Activated CD4-positive, CD25-positive, alpha-beta regulatory T cell treated with anti-CD3 and anti-CD28 coated beads, Interleukin-2, amount 50 U/mL, for 16 hours (primary cell): ENCODE results near the gene CYB561.

Source experiments
- DNase-seq: peaks from one replicate; pipeline ENCODE4 v3.0.0-alpha.2; 2020; ENCODE audit warnings: low read depth, low spot score

CYB561 gene

DNA sequence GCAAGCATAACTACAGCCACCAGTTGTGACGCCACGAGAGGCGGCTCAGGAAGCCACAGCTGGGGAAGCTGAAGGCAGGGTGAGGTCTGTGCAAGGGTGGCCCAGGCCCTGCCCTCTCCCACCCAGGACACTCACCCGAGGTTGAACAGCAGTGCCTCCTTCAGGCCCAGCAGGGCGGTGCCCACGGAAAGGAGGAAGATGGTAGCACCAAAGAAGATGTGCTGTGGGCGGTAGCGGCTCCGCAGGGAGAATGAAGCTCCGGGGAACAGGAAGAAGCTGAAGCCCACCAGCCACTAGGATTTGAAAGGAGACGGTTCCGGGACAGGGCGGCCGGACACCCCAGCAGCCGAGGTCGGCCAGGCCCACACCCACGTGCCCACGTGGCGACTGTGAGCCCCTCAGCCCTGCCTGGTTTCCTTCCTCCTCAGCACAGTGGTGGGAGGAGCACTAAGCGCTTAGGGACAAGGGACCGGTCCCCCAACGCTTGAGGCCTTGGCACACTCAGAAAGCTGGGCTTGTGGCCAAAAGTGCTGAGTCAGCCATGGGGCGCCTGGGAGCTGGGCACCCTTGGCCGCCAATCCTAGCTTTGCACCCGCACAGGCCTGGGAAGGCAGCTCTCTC is 11.0 kb downstream of the CYB561 start:
- DNase-seq, result no peak

DNA sequence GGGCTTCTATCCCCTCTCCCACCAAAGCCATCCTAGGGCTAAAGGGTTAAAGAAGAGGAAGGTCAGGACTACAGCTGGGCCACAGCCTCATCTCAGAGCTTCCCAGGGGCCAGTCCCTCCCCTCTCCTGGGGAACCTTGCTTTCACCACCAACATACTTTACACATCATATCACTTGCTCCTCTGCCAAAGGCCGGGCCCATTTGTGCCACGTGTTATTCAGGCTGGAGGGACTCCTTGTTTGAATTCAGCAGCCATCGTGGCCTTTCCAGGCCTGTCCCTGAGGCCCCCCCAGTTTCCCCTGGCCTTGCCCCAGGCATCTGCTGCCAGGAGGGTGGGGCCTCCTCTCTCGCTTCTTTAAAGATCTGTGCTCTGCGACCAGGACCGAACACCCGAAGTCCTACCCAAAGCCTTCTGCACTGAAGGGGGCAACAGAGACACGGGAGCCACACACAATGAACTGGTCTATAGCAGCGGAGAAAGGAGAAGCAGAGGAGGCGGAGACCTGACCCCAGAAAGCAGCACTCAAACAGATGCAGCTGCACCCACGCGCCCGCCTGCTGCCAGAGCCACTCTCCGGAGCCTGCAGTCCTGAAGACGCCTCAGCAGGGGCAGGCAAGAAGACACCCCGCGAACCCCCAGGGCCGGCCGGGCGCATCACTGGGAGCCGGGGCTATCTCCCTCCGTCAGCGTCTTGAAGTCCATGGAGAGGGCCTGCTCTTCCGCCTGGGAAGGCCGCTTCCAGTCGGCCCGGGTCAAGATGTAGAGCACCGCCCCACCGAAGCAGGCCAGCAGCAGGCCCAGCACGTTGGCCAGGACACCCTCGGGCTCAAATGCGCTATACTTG is 12.1 kb downstream of the CYB561 start:
- no peak for DNase-seq

DNA sequence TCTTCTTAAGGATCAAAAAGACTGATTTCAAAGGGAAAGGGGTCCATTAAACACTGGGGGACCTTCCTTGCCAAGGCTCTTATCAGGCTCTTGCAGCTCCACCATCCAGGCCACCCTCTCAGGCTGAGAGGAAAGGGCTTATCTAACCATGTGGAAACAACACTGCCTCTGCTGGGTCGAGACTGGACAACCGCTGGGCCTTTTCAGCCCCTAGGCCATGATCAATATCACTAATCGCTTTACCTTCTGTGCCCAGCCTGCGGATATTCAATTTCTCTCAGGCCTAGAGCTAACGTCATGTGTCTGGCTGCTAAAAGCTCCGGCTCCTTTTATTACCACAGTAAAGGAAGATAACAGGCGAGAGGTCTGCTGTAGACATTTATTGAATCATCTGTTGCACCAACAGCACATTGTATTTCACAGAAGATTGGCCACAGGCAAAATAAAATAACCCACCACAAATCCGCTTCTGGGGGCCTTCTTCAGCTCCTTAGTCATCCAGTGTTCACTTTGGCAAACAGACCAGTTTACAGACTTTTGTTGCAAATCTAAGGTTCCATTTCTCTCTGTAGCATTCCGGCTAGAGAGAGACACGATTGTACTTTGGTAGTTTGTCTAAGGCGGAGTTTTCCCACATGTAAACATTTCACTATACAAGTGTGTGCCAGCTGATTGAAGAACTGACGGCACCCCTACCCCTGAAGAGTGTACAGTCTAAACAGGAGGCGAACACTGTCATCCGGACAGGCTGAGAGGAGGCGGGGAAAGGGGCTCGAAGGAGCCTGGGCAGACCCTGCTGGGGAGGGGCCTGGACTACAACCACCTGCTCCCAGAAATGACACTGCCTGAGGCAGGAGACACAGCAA is 13.9 kb downstream of the CYB561 start:
- no peak for DNase-seq

- no peak for DNase-seq
Observed at GRCh38 chr17:63431618-63431938, 14.5 kb downstream of the CYB561 start.

- no peak for DNase-seq
Observed at GRCh38 chr17:63430223-63430622, 15.9 kb downstream of the CYB561 start.

DNA sequence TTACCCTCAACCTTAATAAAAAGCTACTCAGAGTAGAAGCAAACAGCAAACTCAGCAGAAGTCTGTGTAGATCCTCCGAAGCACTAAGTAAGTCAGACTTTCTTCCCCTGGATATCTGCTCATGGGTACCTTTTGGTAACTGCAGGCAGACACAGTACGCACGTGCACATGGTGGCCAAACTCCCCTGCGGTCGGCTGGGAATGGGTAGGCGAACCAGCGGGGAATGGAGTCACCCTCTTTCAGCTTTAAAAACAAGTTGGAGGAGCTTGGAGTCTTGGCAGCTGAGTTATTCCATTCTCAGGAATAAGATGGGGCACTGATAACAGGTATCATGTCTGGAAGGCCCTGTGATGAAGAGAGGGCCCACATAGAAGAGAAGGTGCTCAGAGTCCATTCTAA is 16.3 kb downstream of the CYB561 start:
- no peak for DNase-seq

- DNase-seq, result no peak
Observed at GRCh38 chr17:63426917-63427308, 19.2 kb downstream of the CYB561 start.

DNA sequence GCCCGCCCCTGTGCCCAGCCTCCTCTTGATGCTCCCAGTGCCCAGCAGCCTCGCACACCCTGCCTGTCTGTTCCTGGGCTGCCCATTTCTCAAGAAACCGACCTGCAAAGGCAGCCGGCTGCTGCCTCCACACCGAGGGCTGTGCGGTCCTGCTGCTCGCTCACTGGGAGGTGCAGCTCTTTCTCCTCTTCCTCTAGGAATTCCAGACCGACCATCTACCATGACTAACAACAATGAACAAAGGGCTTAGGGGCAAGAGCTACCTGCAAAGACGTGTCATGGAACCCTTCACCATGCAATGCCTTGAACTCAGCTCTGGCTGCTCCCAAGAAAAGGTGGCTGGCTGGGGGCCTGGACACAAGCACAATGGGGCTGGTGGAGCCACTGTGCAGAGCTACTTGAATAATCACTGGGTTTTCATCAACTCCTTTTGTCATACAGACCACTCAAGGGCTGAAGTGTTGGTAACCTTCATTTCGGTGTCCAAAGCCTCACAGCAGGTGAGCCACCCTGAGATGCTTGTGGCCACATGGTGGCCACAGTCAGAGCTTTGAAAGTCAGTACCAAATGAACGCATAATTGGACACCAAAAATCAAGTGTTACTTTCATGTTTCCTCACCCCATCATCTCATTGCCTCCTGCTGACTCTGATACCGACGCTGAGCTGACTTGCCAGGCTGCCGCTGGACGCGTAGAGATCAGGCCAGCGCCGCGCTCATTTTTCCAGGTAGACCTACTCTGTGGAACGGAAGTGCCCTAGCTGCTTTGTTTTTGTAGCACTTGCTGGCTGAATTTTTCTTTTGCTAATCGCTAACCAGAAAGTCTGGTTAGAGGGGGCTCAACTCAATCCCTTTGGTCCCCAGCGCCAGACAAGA is 19.8 kb downstream of the CYB561 start:
- DNase-seq, result no peak

DNA sequence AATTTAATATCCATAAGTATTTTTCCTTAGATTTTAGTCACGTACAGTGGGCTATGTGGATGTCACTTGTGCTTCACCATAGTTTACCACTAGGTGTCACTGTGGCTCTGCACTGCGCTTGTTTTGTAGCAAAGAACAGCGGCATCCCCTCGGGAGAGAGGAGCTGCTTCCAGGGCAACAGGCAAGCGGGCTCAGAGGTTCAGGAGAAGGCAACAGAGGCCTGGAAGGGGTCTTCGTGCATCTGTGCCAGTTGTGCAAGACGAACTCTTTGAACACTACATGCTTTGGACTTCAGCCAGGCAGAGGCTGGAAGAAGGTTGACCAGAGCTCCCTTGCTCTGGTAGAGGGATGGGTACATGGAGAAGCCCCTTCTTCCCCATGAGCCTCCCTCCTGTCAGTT is 20.6 kb downstream of the CYB561 start:
- peak; percentile 54 for DNase-seq

DNA sequence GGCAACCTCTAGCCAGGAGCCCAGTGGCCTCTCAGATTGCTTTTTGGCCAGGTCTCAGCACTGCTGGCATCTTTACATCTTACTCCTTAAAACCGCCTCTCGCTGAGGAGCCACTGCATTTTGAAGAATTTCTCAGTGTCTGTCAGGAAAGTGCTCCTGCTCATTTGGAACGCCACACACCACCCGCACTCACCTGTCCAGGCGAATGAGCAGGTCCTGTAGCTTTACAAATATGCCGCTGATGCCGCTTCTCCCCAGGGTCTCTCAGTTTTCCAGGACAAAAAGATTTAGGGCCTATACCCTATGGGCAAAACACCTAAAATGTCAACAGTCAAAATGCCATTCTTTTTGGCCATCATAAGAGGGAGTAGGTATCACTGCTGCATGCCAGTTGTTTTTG is 22.1 kb downstream of the CYB561 start:
- DNase-seq, result no peak

DNA sequence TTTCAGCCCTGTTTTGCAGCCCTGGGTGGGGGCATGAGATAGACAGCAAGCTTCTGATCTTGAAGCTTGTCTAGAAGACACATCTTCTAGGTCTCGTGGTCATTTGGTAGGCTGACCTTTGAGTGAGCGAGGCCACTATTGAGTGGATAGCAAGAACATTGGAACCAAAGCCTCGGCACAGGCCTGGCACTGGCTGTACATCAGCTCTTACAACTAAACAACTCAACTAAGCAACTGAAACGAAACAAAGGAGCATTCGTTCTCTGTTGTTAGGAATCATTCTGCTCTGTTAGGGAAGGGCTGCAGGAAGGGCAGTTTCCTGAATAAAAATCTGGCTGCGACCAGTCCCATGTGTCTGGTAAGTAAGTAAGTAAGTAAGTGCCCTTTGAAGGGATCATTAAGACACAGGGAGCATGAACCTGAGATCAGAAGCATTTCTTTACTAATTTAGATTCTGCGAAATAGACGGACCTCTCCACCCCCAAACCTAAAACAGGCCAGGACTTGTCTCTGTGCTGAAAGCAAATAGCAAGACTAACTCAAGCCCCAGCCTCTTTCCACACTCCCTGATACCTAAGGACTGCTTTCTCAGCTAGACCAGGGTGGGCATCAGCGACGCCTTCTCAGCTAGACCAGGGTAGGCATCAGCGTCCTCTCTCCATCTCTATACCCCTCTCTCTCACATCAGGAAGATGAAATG is 22.7 kb downstream of the CYB561 start:
- no peak for DNase-seq

- DNase-seq, result no peak
Observed at GRCh38 chr17:63421681-63422645, 24.1 kb downstream of the CYB561 start.

GRCh38 chr17:63420868-63421680 is 25.0 kb downstream of the CYB561 start:
- no peak for DNase-seq

GRCh38 chr17:63419949-63420867 is 25.9 kb downstream of the CYB561 start:
- no peak for DNase-seq

- DNase-seq, result no peak
Observed at GRCh38 chr17:63419398-63419797, 26.7 kb downstream of the CYB561 start.

- no peak for DNase-seq
Observed at GRCh38 chr17:63418540-63418939, 27.6 kb downstream of the CYB561 start.

GRCh38 chr17:63414222-63414621 is 31.9 kb downstream of the CYB561 start:
- no peak for DNase-seq

DNA sequence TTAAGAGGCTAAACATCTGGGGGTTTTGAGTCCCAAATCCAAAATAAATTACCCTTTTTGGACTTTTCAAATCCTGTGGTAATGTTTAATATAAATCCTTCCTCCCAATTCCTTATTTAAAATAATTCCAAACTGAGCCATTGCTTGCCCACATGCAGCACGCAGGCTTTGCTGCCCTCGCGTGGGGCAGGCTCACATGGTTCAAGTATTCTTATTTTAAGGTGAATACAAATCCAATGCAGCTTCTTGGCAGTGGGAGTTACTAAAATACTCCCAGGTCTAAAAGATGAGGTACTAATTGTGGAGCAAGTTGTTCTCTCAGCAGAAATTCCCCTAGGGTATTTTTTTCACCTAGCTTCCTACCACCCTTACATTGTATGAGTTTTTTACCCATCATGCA is 33.0 kb downstream of the CYB561 start:
- DNase-seq, result no peak
